ENCODE measurements around the gene CTBP2.

Gene CTBP2

DNA sequence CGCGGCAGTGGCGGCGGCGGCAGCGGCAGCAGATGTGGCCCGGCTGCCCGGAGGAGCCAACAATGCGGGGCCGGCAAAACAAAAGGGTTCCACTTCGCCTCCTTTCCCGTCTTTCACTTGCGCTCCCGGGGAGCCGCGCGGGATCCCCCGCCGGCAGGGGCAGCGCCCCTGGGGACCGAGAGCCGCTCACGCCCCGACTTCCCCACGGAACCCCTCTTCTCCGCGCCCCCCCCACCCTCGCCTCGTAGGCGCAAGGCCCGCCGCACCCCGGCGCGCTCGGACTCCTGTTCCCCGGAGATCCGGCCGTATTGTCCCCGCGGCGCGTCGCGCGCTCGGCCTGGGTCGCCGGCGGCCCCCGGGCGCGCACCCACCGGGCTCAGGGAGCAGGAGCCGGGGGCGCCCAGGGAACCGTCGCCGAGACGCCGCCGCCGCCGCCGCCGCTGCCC, 854 bp downstream of the CTBP2 start:
- Histone ChIP-seq H3K4me1 (peaks cover 8 to 44% (median 34%) of the 10 kb centered on the region in 4 donors), H3K4me3 (peak overlapping the region; percentile 79 to 95), H3K27me3 (no peaks in the 10 kb centered on the region), H3K27ac (peak overlapping the region; percentile 99 to 100), H3K36me3 (no peaks in the 10 kb centered on the region), H3K9me3 (no peaks in the 10 kb centered on the region)
- intact Hi-C loops (cut with DNase I; ENCODE audit: low total_unique reads) = loop anchor here (10.0 kb wide), 1 partner anchor 155 kb away; no protein-coding TSS in a partner anchor
- peak in 1 of 2 donors; percentile 28 for DNase-seq
- TF ChIP-seq, protein P1, sequence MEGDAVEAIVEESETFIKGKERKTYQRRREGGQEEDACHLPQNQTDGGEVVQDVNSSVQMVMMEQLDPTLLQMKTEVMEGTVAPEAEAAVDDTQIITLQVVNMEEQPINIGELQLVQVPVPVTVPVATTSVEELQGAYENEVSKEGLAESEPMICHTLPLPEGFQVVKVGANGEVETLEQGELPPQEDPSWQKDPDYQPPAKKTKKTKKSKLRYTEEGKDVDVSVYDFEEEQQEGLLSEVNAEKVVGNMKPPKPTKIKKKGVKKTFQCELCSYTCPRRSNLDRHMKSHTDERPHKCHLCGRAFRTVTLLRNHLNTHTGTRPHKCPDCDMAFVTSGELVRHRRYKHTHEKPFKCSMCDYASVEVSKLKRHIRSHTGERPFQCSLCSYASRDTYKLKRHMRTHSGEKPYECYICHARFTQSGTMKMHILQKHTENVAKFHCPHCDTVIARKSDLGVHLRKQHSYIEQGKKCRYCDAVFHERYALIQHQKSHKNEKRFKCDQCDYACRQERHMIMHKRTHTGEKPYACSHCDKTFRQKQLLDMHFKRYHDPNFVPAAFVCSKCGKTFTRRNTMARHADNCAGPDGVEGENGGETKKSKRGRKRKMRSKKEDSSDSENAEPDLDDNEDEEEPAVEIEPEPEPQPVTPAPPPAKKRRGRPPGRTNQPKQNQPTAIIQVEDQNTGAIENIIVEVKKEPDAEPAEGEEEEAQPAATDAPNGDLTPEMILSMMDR (IDR thresholded peaks at IDR 0.05) = no peak

DNA sequence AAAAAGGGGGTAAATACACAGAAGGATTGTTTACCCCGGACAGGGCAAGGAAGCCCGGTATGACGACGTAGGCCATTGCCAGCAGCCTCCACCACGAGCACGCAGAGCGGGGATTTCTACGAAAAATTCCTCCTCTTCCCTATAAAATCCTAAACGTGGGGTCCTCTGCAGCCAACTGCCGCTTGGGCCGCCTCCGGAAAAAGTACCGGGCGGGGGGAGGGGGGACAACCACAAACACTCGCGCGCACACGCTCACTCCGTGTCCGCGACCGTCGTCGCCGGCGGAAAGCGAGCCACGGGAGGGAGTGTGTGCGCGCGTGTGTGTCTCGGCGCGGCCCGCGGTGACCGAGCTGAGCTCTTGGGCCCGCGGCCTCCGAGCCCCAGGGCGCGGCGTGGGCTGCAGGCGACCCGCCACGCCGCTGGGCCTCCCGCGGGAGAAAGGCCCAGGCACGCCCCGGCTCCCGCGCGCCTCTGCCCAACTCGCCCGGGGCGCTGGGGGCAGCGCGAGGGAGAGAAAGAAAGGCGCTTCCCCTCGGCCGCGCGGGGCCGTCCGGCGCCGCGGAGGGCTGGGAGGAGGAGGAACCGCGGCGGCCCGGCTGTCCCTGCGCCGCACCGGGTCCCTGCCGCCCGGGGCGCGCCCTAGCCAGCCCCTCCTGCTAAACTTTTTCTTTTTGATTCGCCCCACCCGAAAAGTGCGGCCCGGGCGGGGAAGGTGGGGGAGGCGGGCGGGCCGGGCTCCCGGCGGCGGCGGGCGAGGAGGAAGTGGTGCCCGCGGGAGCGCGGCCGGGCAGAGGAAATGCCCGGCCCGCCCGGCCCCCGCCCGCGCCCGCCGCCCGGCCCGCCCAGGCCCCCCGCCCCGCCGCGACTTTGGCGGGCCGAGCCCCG, 1.5 kb downstream of the CTBP2 start:
- H3K27ac ChIP-seq = peak overlapping the region; percentile 99 to 100
- TF ChIP-seq, protein P1 (IDR thresholded peaks at IDR 0.05) = no peak
- intact Hi-C loops (cut with DNase I; ENCODE audit: low total_unique reads) = loop anchor here (10.0 kb wide), 1 partner anchor 154 kb away; no protein-coding TSS in a partner anchor
- H3K36me3 ChIP-seq = no peaks in the 10 kb centered on the region
- peak; percentile 53 to 79 for DNase-seq
- H3K4me1 ChIP-seq = peaks cover 8 to 51% (median 41%) of the 10 kb centered on the region in 4 donors
- peak overlapping the region; percentile 79 to 95 for H3K4me3 ChIP-seq
- H3K9me3 ChIP-seq = no peaks in the 10 kb centered on the region
- no peaks in the 10 kb centered on the region for H3K27me3 ChIP-seq

DNA sequence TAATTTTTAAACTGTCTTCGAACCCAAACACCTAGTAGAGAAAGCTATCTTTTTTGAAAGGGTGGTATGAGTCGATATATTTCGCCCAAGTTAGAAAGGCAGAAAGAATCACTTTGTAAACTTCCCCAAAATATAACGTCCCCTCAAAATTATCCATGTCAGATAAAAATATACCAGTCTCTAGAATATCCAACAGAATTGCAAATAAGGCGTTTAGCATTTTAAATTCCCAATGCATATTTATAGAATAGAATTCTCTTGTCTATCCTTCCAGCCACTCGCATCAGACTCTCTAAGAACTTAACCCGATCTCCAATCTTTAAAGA, 2.1 kb downstream of the CTBP2 start:
- peaks cover 8 to 57% (median 47%) of the 10 kb centered on the region in 4 donors for H3K4me1 ChIP-seq
- intact Hi-C loops (cut with DNase I; ENCODE audit: low total_unique reads) = loop anchor here (10.0 kb wide), 1 partner anchor 153 kb away; no protein-coding TSS in a partner anchor

DNA sequence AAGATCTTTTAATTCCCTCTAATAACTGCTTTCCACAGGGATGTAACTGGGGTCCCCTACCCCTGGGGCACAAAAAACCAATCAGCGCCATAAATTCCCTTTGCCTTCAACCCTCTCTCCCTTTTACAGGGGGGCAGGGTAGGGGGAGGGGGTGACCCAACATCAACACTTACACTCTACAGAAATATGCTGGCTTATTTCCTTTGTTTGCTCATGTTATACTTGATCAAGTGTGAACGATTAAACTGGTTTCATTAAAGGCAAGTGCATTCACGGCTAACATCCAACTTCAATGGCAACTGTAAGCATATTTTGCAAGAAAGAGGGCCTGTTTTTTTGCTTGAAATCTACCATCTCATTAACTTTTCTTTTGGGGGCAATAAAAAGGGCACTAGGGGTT, 2.9 kb downstream of the CTBP2 start:
- peak in 1 of 2 donors; percentile 6 for DNase-seq
- no peaks in the 10 kb centered on the region for H3K9me3 ChIP-seq
- peaks cover 8 to 64% (median 54%) of the 10 kb centered on the region in 4 donors for H3K4me1 ChIP-seq
- peak overlapping the region; percentile 79 to 95 for H3K4me3 ChIP-seq
- H3K27ac ChIP-seq = peak overlapping the region; percentile 99 to 100
- TF ChIP-seq, protein P1 (IDR thresholded peaks at IDR 0.05) = no peak
- no peaks in the 10 kb centered on the region for H3K27me3 ChIP-seq
- H3K36me3 ChIP-seq = no peaks in the 10 kb centered on the region
- intact Hi-C loops (cut with DNase I; ENCODE audit: low total_unique reads) = loop anchor here (10.0 kb wide), 1 partner anchor 153 kb away; no protein-coding TSS in a partner anchor

More for the DNA sequence above, 2.1 kb downstream of the CTBP2 start:
- Histone ChIP-seq H3K4me3 (peak overlapping the region; percentile 79 to 95), H3K9me3 (no peaks in the 10 kb centered on the region), H3K36me3 (no peaks in the 10 kb centered on the region), H3K27me3 (no peaks in the 10 kb centered on the region), H3K27ac (peak overlapping the region; percentile 99 to 100)
- TF ChIP-seq, protein P1 (IDR thresholded peaks at IDR 0.05) = no peak
- DNase-seq = no peak

DNA sequence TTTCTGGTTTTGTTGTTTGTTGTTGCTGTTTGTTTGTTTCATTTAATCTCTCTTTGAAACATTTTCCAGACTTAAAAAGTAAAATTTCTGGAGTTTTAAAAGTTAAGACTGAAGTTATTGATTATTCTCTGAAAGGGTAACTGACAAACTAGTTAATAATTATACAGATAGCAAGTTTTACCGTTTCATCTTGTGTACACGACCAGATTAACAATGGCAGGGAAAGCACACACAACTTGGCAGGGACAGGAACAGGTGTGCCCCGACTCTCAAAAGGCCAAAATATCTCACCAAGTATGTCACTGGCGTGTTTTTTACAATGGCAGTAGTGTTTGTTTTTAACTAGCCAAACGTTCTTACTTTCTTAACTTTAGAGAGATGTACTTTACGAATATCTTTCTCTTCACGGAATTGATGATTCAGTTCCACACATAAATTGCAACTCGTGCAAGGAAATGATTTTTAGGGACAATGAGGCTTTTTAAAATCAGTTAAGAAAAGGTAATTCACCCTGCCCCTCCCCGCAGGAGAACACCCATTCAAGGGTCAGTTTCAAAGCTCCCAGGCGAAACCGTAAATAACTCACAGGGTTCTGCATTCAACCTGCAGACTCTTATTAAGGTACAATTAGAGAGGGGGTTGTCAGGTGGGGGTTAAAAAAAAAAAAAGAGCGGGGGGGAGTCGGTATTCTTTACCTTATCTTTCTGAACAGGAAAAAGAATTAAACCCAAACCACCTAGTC, 3.5 kb downstream of the CTBP2 start:
- intact Hi-C loops (cut with DNase I; ENCODE audit: low total_unique reads) = loop anchor here (10.0 kb wide), 1 partner anchor 152 kb away; no protein-coding TSS in a partner anchor
- Histone ChIP-seq H3K27ac (peak overlapping the region; percentile 99 to 100), H3K4me1 (peaks cover 8 to 66% (median 56%) of the 10 kb centered on the region in 4 donors), H3K27me3 (no peaks in the 10 kb centered on the region), H3K36me3 (no peaks in the 10 kb centered on the region), H3K4me3 (peak overlapping the region; percentile 79 to 95), H3K9me3 (no peaks in the 10 kb centered on the region)
- DNase-seq = peak in 1 of 2 donors; percentile 35
- TF ChIP-seq, protein P1 (IDR thresholded peaks at IDR 0.05) = no peak

Measured in tibial artery (tissue), 4 donors.